Measurements from ENCODE around the gene LPAR6. TPM values are rescaled to one million over a fixed set of nuclear protein-coding genes. Genes with fewer than 3 reads are reported as not detected.

The LPAR6 gene
- polyA plus RNA-seq, 3 donors = 31.1 to 41.7 (median 37.7) TPM

DNA sequence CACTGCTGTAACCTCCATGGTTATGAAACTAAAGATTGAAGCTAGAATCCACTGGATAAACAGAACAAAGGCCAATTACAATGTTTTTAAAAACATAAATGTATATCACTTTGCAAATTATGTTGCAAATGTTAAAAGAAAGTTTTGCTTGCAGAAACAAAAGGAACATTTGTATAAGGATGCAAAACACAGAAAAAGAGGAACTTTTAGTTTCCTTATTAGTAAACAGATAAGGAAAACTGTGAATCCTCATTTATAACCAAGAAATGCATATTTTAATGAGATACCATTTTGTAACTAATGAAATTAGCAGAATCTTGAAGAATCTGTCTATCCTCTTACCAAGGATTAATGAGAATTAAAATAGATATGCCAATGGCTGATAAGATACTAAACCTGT lies 32.3 kb downstream of the LPAR6 start:
- no peak for DNase-seq

DNA sequence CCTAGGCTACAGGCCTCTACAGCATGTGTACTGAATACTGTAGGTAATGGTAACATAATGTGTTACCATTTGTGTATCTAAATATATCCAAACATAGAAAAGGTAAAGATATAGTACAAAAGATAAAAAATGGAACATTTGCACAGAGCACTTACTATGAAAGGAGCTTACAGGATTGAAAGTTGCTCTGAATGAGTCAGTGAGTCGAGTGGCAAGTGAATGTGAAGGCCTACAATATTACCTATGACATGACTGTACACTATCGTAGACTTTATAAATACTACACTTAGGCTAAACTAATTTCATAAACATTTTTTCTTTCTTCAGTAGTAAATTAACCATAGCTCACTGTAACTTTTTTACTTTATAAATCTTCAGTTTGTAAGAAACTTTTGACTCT lies 35.1 kb downstream of the LPAR6 start:
- DNase-seq = no peak

DNA sequence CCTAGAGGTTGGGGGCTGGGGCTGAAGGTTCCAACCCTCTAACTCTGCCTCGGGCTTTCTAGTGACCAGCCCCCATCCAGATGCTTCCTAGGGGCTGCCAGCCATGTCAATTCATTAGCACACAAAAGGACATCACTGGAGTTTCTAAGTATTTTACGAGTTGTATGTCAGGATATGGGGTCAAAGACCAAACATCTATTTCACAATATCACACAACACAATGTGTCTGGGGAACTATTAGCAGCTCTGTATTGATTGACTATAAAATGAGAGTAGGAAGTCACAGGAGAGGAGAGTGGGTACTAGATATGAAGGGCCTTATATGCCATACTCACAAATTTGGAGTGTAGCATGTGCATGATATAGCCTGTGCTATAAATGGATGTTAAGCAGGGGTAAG lies 42.1 kb downstream of the LPAR6 start:
- DNase-seq = no peak

DNA sequence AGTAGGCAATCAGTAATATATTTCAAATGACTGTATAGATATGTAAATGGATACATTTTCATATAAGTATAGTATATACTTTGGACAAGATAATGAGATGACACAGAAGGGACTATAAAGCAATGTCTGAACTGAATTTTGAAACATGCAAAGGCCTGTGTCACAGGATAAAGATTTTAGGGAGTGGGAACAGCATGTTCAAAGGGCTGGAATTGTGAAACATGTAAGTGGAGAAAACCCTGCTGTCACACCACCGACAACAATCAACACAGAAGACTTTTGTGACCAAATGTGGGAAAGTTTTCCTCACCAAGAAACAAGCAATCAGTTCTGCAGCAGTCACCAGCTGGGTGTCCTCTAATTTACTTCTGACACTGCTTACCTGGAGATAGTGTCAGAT lies 42.9 kb downstream of the LPAR6 start:
- DNase-seq = no peak

Other genes starting within 250 kb of the LPAR6 start
- gene ITM2B, start 179.9 kb downstream of the LPAR6 start, polyA plus RNA-seq (ENCODE audit: insufficient read length in 3 of 3) = 1,000 to 10,000 TPM; 1,188 to 1,319 (median 1,245) TPM
- gene RB1, start 109.4 kb downstream of the LPAR6 start, polyA plus RNA-seq (ENCODE audit: insufficient read length in 3 of 3) = 10 to 100 TPM; 40.7 to 44.6 (median 41.3) TPM
- gene RCBTB2, start 120.0 kb upstream of the LPAR6 start, polyA plus RNA-seq (ENCODE audit: insufficient read length in 3 of 3) = 10 to 100 TPM; 50.3 to 58.7 (median 58.3) TPM
- gene CYSLTR2, start 240.8 kb upstream of the LPAR6 start, polyA plus RNA-seq (ENCODE audit: insufficient read length in 3 of 3) = under 1 TPM; 0.16 to 0.41 (median 0.28) TPM